Mesodermal cell (in vitro differentiated cells): Measurements from ENCODE around the gene ACTR5.

Experiments
- H3K27ac ChIP-seq: 2 replicates; pipeline ENCODE4 v1.7.0; 2013; ENCODE audit warnings: mild to moderate bottlenecking, low read depth, low read length, moderate library complexity; ENCODE audit not compliant: severe bottlenecking
- H3K36me3 ChIP-seq: 2 replicates; pipeline ENCODE4 v1.7.1; 2013; ENCODE audit warnings: mild to moderate bottlenecking, low read length, moderate library complexity; ENCODE audit not compliant: control insufficient read depth, insufficient read depth
- H3K4me1 ChIP-seq: one replicate; pipeline ENCODE4 v1.7.1; 2013; ENCODE audit warnings: mild to moderate bottlenecking, low read length; ENCODE audit not compliant: insufficient read depth, control insufficient read depth, poor library complexity, severe bottlenecking
- H3K4me3 ChIP-seq: 2 replicates; pipeline ENCODE4 v1.7.0; 2013; ENCODE audit warnings: low read length, control low read depth, mild to moderate bottlenecking; ENCODE audit not compliant: insufficient read depth, poor library complexity, severe bottlenecking; ENCODE audit errors: extremely low read depth
- H3K9me3 ChIP-seq: 2 replicates; pipeline ENCODE4 v1.7.1; 2013; ENCODE audit warnings: mild to moderate bottlenecking, low read length, moderate library complexity; ENCODE audit not compliant: control insufficient read depth
- WGBS, 2 experiments: methylation state at CpG; one replicate each; pipeline ENCODE4 v1.1.5; 2013; ENCODE audit warnings: missing lambda C conversion rate in 2 of 2; ENCODE audit not compliant: insufficient coverage in 2 of 2; 5-methylcytosine and 5-hydroxymethylcytosine counted together

ACTR5 gene

DNA sequence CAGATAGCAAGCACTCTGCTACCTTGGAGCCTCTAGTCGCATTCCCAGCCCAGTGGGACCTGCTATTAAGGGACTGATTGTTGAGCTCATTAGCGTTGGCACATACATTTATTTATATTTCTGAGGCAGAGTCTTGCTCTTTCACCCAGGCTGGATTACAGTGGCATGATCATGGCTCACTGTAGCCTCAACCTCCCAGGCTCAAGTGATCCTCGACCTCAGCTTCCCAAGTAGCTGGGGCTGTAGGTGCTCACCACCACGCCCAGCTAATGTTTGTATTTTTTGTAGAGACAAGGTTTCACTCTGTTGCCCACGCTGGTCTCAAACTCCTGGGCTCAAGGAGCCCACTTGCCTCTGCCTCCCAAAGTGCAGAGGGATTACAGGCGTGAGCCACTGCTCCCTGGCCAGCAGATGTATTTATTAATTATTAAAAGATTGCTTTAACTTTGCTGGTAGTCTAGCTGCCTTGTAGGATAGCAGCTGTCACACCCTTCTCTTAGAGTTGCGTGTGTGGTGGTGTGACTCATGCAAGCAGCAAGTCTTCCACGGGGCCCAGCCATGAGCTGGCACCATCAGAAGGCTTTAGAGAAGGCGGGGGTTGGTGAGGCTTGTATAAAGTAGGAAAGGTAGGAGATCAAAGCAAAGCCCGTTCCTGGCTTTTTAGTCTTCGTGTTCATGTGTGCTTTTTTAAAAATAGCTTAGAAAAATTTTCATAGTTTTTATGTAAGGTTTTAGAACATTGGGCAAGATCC lies 16.5 kb downstream of the ACTR5 start:
- 82 to 89% methylated on average over 9 of the region's 11 CpGs for WGBS, 2 experiments

DNA sequence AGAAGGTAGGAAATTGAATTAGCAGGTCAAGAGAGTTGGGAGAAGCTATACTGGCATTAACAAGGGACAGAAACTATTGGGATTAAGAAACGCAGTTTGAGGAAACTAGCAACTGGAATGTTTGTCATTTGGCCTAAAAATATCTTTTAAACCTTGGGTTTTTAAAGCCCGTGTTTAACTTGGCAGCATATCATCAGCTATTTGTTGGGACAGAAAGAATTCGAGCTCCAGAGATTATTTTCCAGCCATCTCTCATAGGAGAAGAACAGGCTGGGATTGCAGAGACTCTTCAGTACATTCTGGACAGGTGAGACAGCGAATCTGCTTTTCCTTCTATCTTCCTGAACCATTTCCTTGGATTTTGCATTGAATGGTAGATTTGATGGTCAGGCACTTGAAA lies 17.8 kb downstream of the ACTR5 start:
- Histone ChIP-seq H3K36me3 (peaks cover 51% of the 10 kb centered on the region), H3K9me3 (no peaks in the 10 kb centered on the region), H3K4me3 (no peak overlapping the region), H3K27ac (no peak overlapping the region), H3K4me1 (peaks cover 10% of the 10 kb centered on the region)
- 86 to 94% methylated on average over 3 to 4 of the region's 4 CpGs for WGBS, 2 experiments

More for the DNA sequence above, 16.5 kb downstream of the ACTR5 start:
- Histone ChIP-seq H3K4me3 (no peak overlapping the region), H3K9me3 (no peaks in the 10 kb centered on the region), H3K27ac (no peak overlapping the region), H3K36me3 (peaks cover 53% of the 10 kb centered on the region), H3K4me1 (peaks cover 10% of the 10 kb centered on the region)

DNA sequence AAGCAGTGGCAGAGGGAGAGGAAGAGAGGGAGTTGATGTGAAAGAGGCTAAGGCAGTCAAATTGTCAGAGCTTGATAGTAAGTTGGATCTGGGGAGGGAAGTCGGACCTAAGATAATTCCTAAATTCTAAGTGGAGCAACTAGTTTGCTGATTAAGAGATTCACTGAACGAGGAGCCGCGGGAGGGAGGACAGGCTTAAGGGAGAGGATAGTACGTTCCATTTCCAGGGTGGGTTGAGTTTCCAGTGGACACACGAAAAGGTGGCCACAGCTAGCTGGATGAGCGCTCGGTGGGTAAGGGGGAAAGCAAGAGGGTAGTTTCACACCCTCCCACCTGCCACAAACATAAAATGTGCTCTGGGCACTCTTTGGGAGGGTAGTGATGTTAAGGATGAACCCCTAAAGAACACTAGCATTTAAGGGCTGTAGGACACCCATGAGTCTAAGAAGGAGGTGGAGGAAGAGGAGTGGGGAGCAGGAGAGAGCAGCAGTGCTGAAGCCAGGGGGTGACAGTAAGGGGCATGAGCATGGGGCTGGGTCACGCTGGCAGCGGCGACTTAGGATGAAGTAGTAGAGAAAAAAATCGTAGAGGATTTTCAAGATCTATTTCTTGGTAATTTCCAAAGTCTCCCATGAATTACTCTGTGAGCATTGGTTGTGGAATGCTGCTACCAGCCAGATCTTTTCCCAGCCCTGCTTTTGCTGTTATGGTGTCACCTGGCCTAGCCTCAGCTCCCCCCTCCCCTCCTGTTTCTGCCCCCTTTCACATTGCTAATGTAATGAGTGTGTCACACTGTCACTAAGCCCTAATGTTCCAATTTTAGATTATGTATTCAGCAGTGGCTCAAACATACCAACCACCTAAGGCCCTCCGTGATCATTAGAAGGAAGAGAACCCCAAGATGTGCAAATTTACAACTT lies 21.4 kb downstream of the ACTR5 start:
- WGBS, 2 experiments, result 90 to 95% methylated on average over 6 to 10 of the region's 13 CpGs
- Histone ChIP-seq H3K9me3 (no peaks in the 10 kb centered on the region), H3K36me3 (peaks cover 75% of the 10 kb centered on the region), H3K27ac (no peak overlapping the region), H3K4me3 (no peak overlapping the region), H3K4me1 (peaks cover 2% of the 10 kb centered on the region)

DNA sequence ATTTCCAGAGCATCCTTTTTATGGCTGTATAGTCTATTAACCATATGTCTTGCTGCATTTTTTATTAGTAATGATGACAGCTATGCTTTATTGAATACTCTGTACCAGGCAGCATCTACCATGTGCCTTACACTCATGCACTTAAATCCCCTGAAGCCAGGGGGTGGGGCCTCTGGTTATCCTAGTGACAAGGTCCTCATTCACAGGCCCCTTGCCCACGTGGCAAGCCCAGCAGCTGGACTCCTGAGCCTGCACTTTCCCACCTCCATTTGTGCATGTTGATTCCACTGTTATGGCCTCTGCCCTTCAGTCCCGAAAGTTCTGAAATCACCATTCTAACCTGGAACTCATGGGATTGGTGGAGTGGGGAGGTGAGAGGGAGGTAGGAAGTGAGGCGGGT lies 22.3 kb downstream of the ACTR5 start:
- H3K4me1 ChIP-seq, result no peaks in the 10 kb centered on the region
- 95% methylated on average over 2 of the region's 3 CpGs; no CpG with 5 or more reads in 1 of the 2 experiments for WGBS, 2 experiments
- peaks cover 79% of the 10 kb centered on the region for H3K36me3 ChIP-seq
- no peak overlapping the region for H3K27ac ChIP-seq
- no peak overlapping the region for H3K4me3 ChIP-seq
- H3K9me3 ChIP-seq, result no peaks in the 10 kb centered on the region

DNA sequence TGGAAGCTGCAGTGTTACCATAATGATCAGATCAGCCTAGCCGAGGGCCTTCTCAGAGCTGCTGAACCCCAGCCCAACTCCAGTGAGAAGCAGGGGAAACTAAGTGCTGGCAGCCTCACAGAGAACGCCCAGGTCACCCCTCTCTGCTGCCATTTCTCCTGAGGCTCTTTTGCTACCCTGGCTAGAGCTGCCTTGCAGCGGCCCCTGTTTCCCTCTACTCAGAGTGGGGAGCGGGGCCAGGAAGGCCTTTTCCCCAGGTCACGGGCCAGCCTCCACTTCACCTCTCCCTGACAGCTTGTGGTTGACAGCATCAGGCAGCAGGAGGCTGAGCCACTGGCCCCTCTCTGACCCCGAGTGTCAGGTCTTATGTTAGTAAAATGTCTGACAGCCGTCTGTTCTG lies 22.7 kb downstream of the ACTR5 start:
- Histone ChIP-seq H3K36me3 (peaks cover 83% of the 10 kb centered on the region), H3K27ac (no peak overlapping the region), H3K4me3 (no peak overlapping the region), H3K4me1 (no peaks in the 10 kb centered on the region), H3K9me3 (no peaks in the 10 kb centered on the region)
- WGBS, 2 experiments, result 87 to 96% methylated on average over 6 of the region's 7 CpGs

DNA sequence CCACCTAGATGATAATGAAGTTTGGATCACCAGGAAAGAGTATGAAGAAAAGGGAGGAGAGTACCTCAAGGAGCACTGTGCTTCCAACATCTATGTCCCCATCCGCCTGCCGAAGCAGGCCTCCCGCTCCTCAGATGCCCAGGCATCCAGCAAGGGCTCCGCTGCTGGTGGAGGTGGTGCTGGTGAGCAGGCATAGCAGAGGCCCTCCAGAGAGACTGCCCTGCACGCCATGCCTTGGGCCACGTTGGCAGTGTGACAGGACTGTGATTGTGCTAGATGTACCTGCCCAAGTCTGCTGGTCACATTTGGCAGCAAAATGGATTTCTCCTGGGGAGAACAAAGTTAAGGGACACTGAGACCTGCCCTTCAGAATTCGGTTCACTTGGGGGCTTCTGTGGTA lies 23.4 kb downstream of the ACTR5 start:
- Histone ChIP-seq H3K4me1 (no peaks in the 10 kb centered on the region), H3K27ac (no peak overlapping the region), H3K4me3 (no peak overlapping the region), H3K36me3 (peaks cover 89% of the 10 kb centered on the region), H3K9me3 (no peaks in the 10 kb centered on the region)
- 95 to 98% methylated on average over 6 to 7 of the region's 7 CpGs for WGBS, 2 experiments

DNA sequence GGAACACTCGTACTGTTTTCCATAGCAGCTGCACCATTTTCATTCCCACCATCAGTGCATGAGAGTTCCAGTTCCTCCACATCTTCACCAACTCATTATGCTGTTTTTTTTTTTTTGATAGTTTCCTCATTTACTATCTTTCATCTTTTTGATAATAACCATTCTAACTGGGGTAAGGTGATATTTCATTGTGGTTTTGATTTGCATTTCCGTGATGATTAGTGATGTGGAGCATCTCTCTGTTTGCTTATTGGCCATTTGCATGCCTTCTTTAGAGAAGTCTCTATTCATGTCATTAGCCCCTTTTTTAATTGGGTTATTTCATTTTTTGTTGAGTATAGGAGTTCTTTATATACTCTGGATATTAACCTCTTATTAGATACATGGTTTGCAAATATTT lies 25.9 kb downstream of the ACTR5 start:
- no peaks in the 10 kb centered on the region for H3K9me3 ChIP-seq
- no peak overlapping the region for H3K4me3 ChIP-seq
- WGBS, 2 experiments, result no CpG with 5 or more reads among the region's 2 CpGs
- peaks cover 72% of the 10 kb centered on the region for H3K36me3 ChIP-seq
- H3K27ac ChIP-seq, result no peak overlapping the region
- H3K4me1 ChIP-seq, result no peaks in the 10 kb centered on the region

DNA sequence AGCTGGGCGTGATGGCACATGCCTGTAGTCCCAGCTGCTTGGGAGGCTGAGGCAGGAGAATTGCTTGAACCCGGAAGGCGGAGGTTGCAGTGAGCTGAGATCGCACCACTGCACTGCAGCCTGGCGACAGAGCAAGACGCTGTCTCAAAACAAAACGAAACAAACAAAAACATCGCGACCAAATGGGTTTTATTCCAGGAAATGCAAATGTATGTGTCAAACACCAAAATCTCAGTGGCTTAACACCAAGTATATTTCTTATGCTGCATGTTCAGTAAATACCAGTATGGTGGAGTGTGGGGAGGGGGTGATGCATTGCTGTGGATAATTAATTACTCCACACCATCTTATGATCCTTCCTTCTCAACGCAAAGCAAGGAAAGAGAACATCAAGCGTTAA lies 28.1 kb downstream of the ACTR5 start:
- no peaks in the 10 kb centered on the region for H3K4me1 ChIP-seq
- H3K9me3 ChIP-seq, result no peaks in the 10 kb centered on the region
- H3K36me3 ChIP-seq, result peaks cover 53% of the 10 kb centered on the region
- H3K27ac ChIP-seq, result no peak overlapping the region
- H3K4me3 ChIP-seq, result no peak overlapping the region
- WGBS, 2 experiments, result 96 to 98% methylated on average over 7 to 9 of the region's 11 CpGs

DNA sequence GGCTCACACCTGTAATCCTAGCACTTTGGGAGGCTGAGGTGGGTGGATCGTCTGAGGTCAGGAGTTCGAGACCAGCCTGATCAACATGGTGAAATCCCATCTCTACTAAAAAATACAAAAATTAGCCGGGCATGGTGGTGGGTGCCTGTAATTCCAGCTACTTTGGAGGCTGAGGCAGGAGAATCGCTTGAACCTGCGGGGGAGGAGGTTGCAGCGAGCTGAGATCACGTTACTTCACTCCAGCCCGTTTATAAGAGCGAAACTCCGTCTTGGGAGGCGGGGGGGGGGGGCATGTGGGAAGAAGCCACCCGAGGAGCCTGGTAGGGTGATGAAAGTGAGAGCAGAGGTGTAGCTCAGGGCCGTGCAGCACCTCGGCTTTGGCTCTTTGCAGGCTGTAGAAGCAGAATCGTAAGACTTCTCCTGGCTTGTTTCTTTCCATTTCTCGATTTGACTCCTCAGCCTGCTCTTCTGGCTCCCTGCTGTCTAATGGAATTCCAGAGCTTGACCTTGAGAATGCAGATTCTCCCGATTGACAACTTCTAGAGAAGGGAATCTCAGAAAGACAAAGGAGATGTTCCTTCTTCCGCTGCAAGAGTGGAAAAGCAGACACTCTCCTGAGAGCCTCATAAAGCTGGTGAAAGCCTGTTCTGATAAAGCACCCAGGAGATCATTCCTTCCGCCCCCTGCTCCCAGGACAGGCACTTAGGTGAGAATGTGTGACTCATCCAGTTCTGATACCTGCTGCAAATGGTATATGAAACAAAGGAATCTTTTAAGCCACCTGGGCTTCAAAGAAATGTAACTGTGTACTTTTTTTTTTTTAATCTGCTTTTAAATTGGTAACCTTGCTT lies 31.2 kb downstream of the ACTR5 start:
- 21 to 23% methylated on average over 9 to 15 of the region's 19 CpGs for WGBS, 2 experiments

DNA sequence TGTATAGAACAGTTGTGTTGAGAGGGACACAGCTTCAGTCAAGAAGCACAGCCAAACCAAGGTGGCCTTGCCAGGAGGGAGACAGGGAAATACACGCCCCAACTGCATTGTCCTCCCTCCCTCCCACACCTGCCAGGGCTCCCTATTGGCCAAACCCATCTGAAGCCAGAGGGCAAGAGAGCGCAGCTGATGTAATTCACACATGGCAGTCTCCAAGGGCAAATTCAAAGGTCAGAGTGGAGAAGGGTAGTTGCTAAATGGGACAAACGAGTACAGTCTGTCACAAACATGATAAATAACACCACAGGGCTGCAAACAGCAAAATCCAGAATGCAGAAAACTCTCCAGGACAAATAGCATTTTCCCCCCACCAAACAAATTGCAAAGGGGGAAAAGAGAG lies 34.0 kb downstream of the ACTR5 start:
- H3K9me3 ChIP-seq, result no peaks in the 10 kb centered on the region
- no peaks in the 10 kb centered on the region for H3K36me3 ChIP-seq
- WGBS, 2 experiments, result 80% methylated on average over 1 of the region's 3 CpGs; no CpG with 5 or more reads in 1 of the 2 experiments
- H3K4me1 ChIP-seq, result no peaks in the 10 kb centered on the region
- H3K4me3 ChIP-seq, result no peak overlapping the region
- H3K27ac ChIP-seq, result no peak overlapping the region

More for the DNA sequence above, 31.2 kb downstream of the ACTR5 start:
- peaks cover 22% of the 10 kb centered on the region for H3K36me3 ChIP-seq
- H3K27ac ChIP-seq, result no peak overlapping the region
- no peaks in the 10 kb centered on the region for H3K4me1 ChIP-seq
- no peaks in the 10 kb centered on the region for H3K9me3 ChIP-seq
- H3K4me3 ChIP-seq, result no peak overlapping the region
